NT2/D1 (cell line): ENCODE results near the gene CARD9.

Source experiments
- SUZ12 ChIP-seq: IDR thresholded peaks from 2 replicates; pipeline ENCODE4 v1.6.1; 2011; ENCODE audit not compliant: insufficient read length, insufficient read depth; ENCODE audit errors: extremely low read depth
- YY1 ChIP-seq: IDR thresholded peaks from 2 replicates; pipeline ENCODE4 v1.6.1; 2011; ENCODE audit not compliant: insufficient read length, insufficient read depth
- ZNF274 ChIP-seq: IDR thresholded peaks from 2 replicates; pipeline ENCODE4 v1.6.1; 2011; ENCODE audit warnings: mild to moderate bottlenecking, low read depth, low read length

- TF ChIP-seq YY1, result no peak
- no peak for TF ChIP-seq ZNF274
- no peak for TF ChIP-seq SUZ12
Observed at GRCh38 chr9:136326761-136327303, 46.6 kb downstream of the CARD9 start.
